RWPE2 (cell line): ENCODE data around the gene ALDH1L1.
A peak's percentile ranks its signal among the peaks of the same experiment; 100 is the strongest.

ENCODE experiments used
- ATAC-seq: fragments of 200-7000 bp; cut with Tn5 transposase; 3 replicates; pipeline ENCODE4 v1.9.1; 2021; ENCODE audit warnings: low read depth
- DNase-seq: peaks from one replicate; pipeline ENCODE4 v3.0.0-alpha.2; 2020; ENCODE audit warnings: low spot score
- H3K27ac ChIP-seq: fragments of 450-650 bp; 2 replicates; pipeline ENCODE4 v1.5.1; 2017; ENCODE audit warnings: mild to moderate bottlenecking; ENCODE audit not compliant: poor library complexity, severe bottlenecking
- H3K27me3 ChIP-seq: fragments of 250-450 bp; sonication (Bioruptor Pico); 2 replicates; pipeline ENCODE4 v1.5.1; 2021; ENCODE audit warnings: mild to moderate bottlenecking, moderate library complexity; ENCODE audit not compliant: insufficient read depth, poor library complexity, severe bottlenecking
- H3K36me3 ChIP-seq: fragments of 250-450 bp; sonication (Bioruptor Pico); 2 replicates; pipeline ENCODE4 v1.5.1; 2020; ENCODE audit warnings: low read depth, mild to moderate bottlenecking, moderate library complexity
- H3K4me1 ChIP-seq: fragments of 250-450 bp; sonication (Bioruptor Pico); 2 replicates; pipeline ENCODE4 v1.5.1; 2021; ENCODE audit warnings: mild to moderate bottlenecking, moderate library complexity; ENCODE audit not compliant: insufficient read depth, poor library complexity, severe bottlenecking
- H3K4me3 ChIP-seq: fragments of 250-450 bp; sonication (Bioruptor Pico); 2 replicates; pipeline ENCODE4 v1.5.1; 2021; ENCODE audit warnings: mild to moderate bottlenecking, moderate library complexity; ENCODE audit not compliant: severe bottlenecking
- H3K9me3 ChIP-seq: fragments of 250-450 bp; sonication (Bioruptor Pico); 2 replicates; pipeline ENCODE4 v1.5.1; 2021; ENCODE audit warnings: mild to moderate bottlenecking, moderate library complexity; ENCODE audit not compliant: severe bottlenecking
- CTCF ChIP-seq: fragments of 450-650 bp; IDR thresholded peaks from one replicate; pipeline ENCODE4 v1.5.1; 2017; ENCODE audit warnings: mild to moderate bottlenecking, moderate library complexity; ENCODE audit not compliant: poor library complexity, severe bottlenecking

The ALDH1L1 gene

GRCh38 chr3:126154391-126155279 lies 25.8 kb downstream of the ALDH1L1 start:
- no peaks in the 10 kb centered on the region for H3K27me3 ChIP-seq
- no peak overlapping the region for H3K27ac ChIP-seq
- DNase-seq: peak; percentile 57
- H3K36me3 ChIP-seq: no peaks in the 10 kb centered on the region
- H3K9me3 ChIP-seq: no peaks in the 10 kb centered on the region
- H3K4me1 ChIP-seq: no peaks in the 10 kb centered on the region
- no peak for ATAC-seq
- H3K4me3 ChIP-seq: no peak overlapping the region
- TF ChIP-seq CTCF: no peak

- no peaks in the 10 kb centered on the region for H3K9me3 ChIP-seq
- DNase-seq (no peak), ATAC-seq (no peak)
- no peak overlapping the region for H3K4me3 ChIP-seq
- no peak for TF ChIP-seq CTCF
- H3K27ac ChIP-seq: no peak overlapping the region
- no peaks in the 10 kb centered on the region for H3K4me1 ChIP-seq
- no peaks in the 10 kb centered on the region for H3K27me3 ChIP-seq
- H3K36me3 ChIP-seq: no peaks in the 10 kb centered on the region
These were observed 26.6 kb downstream of the ALDH1L1 start for GRCh38 chr3:126153695-126154360.

- TF ChIP-seq CTCF: no peak
- Histone ChIP-seq H3K4me1 (no peaks in the 10 kb centered on the region), H3K4me3 (no peak overlapping the region), H3K36me3 (no peaks in the 10 kb centered on the region), H3K27me3 (no peaks in the 10 kb centered on the region), H3K9me3 (no peaks in the 10 kb centered on the region), H3K27ac (no peak overlapping the region)
- DNase-seq (no peak), ATAC-seq (no peak)
These were observed 27.3 kb downstream of the ALDH1L1 start for GRCh38 chr3:126152901-126153694.

GRCh38 chr3:126152458-126152857 lies 27.9 kb downstream of the ALDH1L1 start:
- no peaks in the 10 kb centered on the region for H3K27me3 ChIP-seq
- no peaks in the 10 kb centered on the region for H3K4me1 ChIP-seq
- no peaks in the 10 kb centered on the region for H3K9me3 ChIP-seq
- no peak for TF ChIP-seq CTCF
- no peak overlapping the region for H3K27ac ChIP-seq
- H3K36me3 ChIP-seq: no peaks in the 10 kb centered on the region
- ATAC-seq: no peak
- H3K4me3 ChIP-seq: no peak overlapping the region
- peak; percentile 45 for DNase-seq
